Osteocyte (in vitro differentiated cells): ENCODE data around the gene PTPRN2. TPM values are rescaled to one million over a fixed set of nuclear protein-coding genes. Genes with fewer than 3 reads are reported as not detected.

Experiments used
- DNase-seq: peaks from one replicate; pipeline ENCODE4 v3.0.0; 2021; ENCODE audit warnings: mixed read lengths; ENCODE audit not compliant: unreplicated experiment; ENCODE audit errors: extremely low spot score
- H3K27ac Mint-ChIP-seq: one replicate; pipeline ENCODE4 v1.8.0; 2021; ENCODE audit warnings: mild to moderate bottlenecking, mixed read lengths; ENCODE audit not compliant: unreplicated experiment
- H3K27me3 Mint-ChIP-seq: one replicate; pipeline ENCODE4 v1.8.0; 2021; ENCODE audit warnings: mixed read lengths; ENCODE audit not compliant: unreplicated experiment
- H3K36me3 Mint-ChIP-seq: one replicate; pipeline ENCODE4 v1.8.0; 2021; ENCODE audit warnings: mixed read lengths; ENCODE audit not compliant: unreplicated experiment
- H3K4me1 Mint-ChIP-seq: one replicate; pipeline ENCODE4 v1.8.0; 2021; ENCODE audit warnings: mixed read lengths; ENCODE audit not compliant: unreplicated experiment
- H3K4me3 Mint-ChIP-seq: one replicate; pipeline ENCODE4 v1.8.0; 2021; ENCODE audit warnings: mild to moderate bottlenecking, moderate library complexity, mixed read lengths; ENCODE audit not compliant: unreplicated experiment
- H3K9me3 Mint-ChIP-seq: one replicate; pipeline ENCODE4 v1.8.0; 2021; ENCODE audit warnings: mixed read lengths; ENCODE audit not compliant: unreplicated experiment
- total RNA-seq: library from RNA; stranded (reverse); gene quantifications from 2 replicates; pipeline ENCODE4 v1.2.1, GENCODE V29; 2021
- TF ChIP-seq, protein P1 (sequence below): fragments of 200-600 bp; sonication (generic); IDR thresholded peaks from 2 replicates; pipeline ENCODE4 v1.5.0; 2021; ENCODE audit warnings: antibody characterized with exemption, mild to moderate bottlenecking, moderate library complexity

The PTPRN2 gene
- total RNA-seq, 1 donor from 2014 or later: 0.59 TPM

DNA sequence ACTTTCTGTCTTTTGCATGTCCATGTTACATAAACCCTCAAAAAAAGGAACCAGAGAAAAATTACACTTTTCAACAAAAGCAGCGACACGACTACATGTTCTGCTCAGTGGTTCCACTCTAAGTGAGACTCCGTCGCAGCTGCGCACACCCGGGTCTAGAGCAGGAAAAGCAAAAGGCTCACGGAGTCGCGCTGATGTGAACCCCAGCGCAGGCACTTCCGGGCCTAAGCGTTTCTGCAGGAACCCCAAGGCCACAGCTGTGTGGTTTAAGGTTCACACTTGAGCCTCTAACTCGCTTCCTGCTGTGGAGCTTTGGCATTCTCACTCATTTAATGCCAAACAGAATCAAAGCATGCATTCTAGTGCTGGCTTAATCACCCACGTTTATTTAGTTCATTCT is 1010.6 kb downstream of the PTPRN2 start:
- peaks cover 2% of the 10 kb centered on the region for H3K27me3 Mint-ChIP-seq
- no peak overlapping the region for H3K4me3 Mint-ChIP-seq
- H3K4me1 Mint-ChIP-seq: no peaks in the 10 kb centered on the region
- H3K9me3 Mint-ChIP-seq: no peaks in the 10 kb centered on the region
- no peak for DNase-seq
- H3K27ac Mint-ChIP-seq: no peak overlapping the region
- no peaks in the 10 kb centered on the region for H3K36me3 Mint-ChIP-seq
- TF ChIP-seq, protein P1, sequence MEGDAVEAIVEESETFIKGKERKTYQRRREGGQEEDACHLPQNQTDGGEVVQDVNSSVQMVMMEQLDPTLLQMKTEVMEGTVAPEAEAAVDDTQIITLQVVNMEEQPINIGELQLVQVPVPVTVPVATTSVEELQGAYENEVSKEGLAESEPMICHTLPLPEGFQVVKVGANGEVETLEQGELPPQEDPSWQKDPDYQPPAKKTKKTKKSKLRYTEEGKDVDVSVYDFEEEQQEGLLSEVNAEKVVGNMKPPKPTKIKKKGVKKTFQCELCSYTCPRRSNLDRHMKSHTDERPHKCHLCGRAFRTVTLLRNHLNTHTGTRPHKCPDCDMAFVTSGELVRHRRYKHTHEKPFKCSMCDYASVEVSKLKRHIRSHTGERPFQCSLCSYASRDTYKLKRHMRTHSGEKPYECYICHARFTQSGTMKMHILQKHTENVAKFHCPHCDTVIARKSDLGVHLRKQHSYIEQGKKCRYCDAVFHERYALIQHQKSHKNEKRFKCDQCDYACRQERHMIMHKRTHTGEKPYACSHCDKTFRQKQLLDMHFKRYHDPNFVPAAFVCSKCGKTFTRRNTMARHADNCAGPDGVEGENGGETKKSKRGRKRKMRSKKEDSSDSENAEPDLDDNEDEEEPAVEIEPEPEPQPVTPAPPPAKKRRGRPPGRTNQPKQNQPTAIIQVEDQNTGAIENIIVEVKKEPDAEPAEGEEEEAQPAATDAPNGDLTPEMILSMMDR: no peak

GRCh38 chr7:157576415-157576814 is 1011.2 kb downstream of the PTPRN2 start:
- Mint-ChIP-seq H3K4me3 (no peak overlapping the region), H3K36me3 (no peaks in the 10 kb centered on the region), H3K4me1 (no peaks in the 10 kb centered on the region), H3K27me3 (peaks cover 2% of the 10 kb centered on the region), H3K27ac (no peak overlapping the region), H3K9me3 (no peaks in the 10 kb centered on the region)
- TF ChIP-seq, protein P1: no peak
- DNase-seq: no peak

DNA sequence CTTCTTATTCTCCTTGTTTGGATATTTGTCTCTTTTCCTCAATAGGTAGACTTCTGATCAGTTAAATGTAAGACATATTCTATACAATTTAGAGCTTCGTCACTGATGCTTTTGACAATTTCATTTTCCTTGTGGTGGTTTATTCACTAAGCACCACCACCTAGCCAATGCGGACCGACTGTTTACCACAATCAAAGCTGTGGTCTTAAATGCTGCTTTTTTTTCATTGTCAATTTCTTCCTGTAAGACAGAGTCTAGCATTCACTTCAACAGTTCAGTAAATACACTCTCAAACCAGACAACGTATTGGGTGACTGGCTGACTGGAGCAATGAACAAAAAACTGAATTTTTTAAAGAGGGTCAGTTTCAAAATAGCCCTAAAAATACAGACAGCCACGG is 1011.8 kb downstream of the PTPRN2 start:
- no peak overlapping the region for H3K4me3 Mint-ChIP-seq
- no peaks in the 10 kb centered on the region for H3K9me3 Mint-ChIP-seq
- H3K4me1 Mint-ChIP-seq: no peaks in the 10 kb centered on the region
- peaks cover 2% of the 10 kb centered on the region for H3K27me3 Mint-ChIP-seq
- TF ChIP-seq, protein P1: no peak
- no peak overlapping the region for H3K27ac Mint-ChIP-seq
- DNase-seq: no peak
- H3K36me3 Mint-ChIP-seq: no peaks in the 10 kb centered on the region

DNA sequence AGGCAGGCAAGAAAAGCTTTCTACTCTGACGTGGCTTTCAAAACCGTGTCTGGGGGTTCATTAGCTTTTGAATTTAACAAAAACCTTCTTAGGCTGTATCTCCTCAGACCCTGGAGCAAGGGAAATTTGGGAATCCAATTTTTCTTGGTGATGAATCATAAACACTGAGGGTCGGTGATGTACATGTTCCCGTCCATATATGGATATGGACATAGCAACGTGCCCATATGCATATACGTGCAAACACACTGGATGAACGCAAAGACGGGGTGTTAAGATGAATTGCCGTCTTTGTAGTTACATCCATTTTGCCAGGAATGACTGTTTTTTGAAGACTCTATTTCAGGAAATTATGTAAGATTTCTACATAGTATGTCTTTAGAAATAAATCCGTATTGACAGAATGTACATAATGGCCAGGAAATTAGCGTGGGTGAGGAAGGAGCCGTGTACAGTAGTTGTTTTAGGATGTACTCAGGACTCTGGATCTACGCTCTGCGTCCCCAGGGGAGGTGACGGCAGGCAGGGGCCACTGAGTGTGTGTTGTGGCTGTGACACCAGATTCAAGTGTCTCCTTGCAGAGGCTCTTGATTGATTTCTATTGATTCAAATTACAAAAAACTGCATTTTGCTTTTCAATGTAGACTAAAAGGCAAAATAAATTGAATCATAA is 1012.6 kb downstream of the PTPRN2 start:
- Mint-ChIP-seq H3K9me3 (no peaks in the 10 kb centered on the region), H3K4me3 (no peak overlapping the region)

GRCh38 chr7:157574120-157574825 is 1013.4 kb downstream of the PTPRN2 start:
- Mint-ChIP-seq H3K27ac (no peak overlapping the region), H3K4me3 (no peak overlapping the region), H3K27me3 (peaks cover 1% of the 10 kb centered on the region), H3K36me3 (no peaks in the 10 kb centered on the region), H3K9me3 (no peaks in the 10 kb centered on the region), H3K4me1 (peaks cover 11% of the 10 kb centered on the region)
- TF ChIP-seq, protein P1: no peak
- DNase-seq: no peak

More for the DNA sequence above, 1012.6 kb downstream of the PTPRN2 start:
- Mint-ChIP-seq H3K27me3 (peaks cover 2% of the 10 kb centered on the region), H3K27ac (no peak overlapping the region), H3K36me3 (no peaks in the 10 kb centered on the region), H3K4me1 (peaks cover 3% of the 10 kb centered on the region)
- TF ChIP-seq, protein P1: no peak
- DNase-seq: no peak
